Measurements from ENCODE around the gene SLC2A1. TPM values are rescaled to one million over a fixed set of nuclear protein-coding genes. Genes with fewer than 3 reads are reported as not detected.

The SLC2A1 gene
- total and polyA plus RNA-seq, 9 of the 15 experiments (the other 6 are each of a cell fraction or from before 2014, with no cell fraction given), result 12.6 to 153 (median 48.0) TPM

DNA sequence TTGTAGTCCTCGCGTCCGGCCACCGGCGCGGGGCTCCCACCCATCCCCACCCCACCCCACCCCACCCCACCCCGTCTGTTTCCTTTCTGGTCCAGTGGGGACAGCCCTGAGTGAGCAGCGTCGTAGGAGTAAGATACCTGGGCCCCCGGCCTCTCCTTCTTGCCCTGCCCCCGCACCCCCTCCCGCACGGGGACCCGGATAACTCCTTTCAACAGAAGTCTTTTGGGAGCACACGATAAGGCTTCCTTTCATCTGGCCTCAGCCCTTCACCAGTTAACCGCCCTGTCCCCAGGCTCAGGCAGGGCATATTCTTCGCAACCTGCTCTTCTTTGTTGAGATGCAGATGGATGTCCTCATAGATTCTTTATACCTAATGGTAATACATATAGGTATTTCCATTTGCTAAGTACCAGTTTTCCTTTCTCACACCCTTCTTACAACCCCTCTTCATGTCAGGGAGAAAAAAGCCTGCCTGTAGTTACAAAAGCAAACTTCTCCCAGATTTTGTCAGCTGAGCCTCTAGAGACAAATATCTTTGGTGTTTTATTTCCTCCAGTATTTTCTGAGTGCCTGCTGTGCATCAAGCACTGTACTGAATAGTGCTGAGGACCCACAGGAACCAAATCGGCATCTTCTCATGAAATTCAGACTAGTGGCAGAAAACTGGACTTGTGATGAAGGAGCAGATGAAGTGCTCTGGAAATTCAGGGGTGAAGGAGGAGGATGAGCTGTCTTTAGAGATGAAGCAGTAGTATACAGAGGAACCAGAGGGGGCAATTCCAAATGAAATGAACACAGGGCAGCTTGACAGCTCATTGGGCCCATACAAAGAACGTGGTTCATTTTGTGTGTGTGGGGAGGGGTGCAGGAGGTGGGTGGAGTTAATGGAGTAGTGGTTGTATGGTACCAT, 33.6 kb downstream of the SLC2A1 start (continued):
- TF ChIP-seq, protein P1, sequence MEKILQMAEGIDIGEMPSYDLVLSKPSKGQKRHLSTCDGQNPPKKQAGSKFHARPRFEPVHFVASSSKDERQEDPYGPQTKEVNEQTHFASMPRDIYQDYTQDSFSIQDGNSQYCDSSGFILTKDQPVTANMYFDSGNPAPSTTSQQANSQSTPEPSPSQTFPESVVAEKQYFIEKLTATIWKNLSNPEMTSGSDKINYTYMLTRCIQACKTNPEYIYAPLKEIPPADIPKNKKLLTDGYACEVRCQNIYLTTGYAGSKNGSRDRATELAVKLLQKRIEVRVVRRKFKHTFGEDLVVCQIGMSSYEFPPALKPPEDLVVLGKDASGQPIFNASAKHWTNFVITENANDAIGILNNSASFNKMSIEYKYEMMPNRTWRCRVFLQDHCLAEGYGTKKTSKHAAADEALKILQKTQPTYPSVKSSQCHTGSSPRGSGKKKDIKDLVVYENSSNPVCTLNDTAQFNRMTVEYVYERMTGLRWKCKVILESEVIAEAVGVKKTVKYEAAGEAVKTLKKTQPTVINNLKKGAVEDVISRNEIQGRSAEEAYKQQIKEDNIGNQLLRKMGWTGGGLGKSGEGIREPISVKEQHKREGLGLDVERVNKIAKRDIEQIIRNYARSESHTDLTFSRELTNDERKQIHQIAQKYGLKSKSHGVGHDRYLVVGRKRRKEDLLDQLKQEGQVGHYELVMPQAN (IDR thresholded peaks at IDR 0.05; ENCODE audit: borderline replicate concordance), result no peak
- TF ChIP-seq RCOR1 (IDR thresholded peaks at IDR 0.05; ENCODE audit: borderline replicate concordance in 1 of 2, low read depth in 2 of 2, low read length in 2 of 2) (peak in 1 of 2 experiments; percentile 72; a peak in 2 of 4 replicates), SMARCA4 (IDR thresholded peaks at IDR 0.05) (peak; percentile 81), PHF21A (IDR thresholded peaks at IDR 0.05; ENCODE audit: borderline replicate concordance, low read depth) (no peak), ZKSCAN1 (IDR thresholded peaks at IDR 0.05; ENCODE audit: low read depth, low read length) (0 out of 2 replicates have a peak, but pooled peaks have one; percentile 53), PCBP2 (IDR thresholded peaks at IDR 0.05; ENCODE audit: low read depth, low read length, poor library complexity, severe bottlenecking) (no peak)
- TF ChIP-seq, protein P2, sequence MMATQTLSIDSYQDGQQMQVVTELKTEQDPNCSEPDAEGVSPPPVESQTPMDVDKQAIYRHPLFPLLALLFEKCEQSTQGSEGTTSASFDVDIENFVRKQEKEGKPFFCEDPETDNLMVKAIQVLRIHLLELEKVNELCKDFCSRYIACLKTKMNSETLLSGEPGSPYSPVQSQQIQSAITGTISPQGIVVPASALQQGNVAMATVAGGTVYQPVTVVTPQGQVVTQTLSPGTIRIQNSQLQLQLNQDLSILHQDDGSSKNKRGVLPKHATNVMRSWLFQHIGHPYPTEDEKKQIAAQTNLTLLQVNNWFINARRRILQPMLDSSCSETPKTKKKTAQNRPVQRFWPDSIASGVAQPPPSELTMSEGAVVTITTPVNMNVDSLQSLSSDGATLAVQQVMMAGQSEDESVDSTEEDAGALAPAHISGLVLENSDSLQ (IDR thresholded peaks at IDR 0.05), result no peak
